22Rv1 (cell line): ENCODE measurements around the gene WDR55.
"Not testable (repeated sequence)": the region's sequence is repeated elsewhere in the genome, so short reads cannot be mapped to it uniquely, and the experiment has no call there.

Source experiments
- H3K27ac ChIP-seq: fragments of 450-650 bp; 2 replicates; pipeline ENCODE4 v1.5.1; 2017
- CTCF ChIP-seq: fragments of 450-650 bp; IDR thresholded peaks from 2 replicates; pipeline ENCODE4 v1.5.1; 2017; ENCODE audit warnings: mild to moderate bottlenecking
- ZFX ChIP-seq: fragments of 450-650 bp; IDR thresholded peaks from 2 replicates; pipeline ENCODE4 v1.6.1; 2017; ENCODE audit warnings: antibody characterized with exemption, borderline replicate concordance

Gene WDR55

GRCh38 chr5:140664359-140665119 is at the start of gene WDR55:
Gene WDR55 (plus strand): TSS chr5:140664904. CDS start chr5:140664913, 9 bp downstream.
- TF ChIP-seq CTCF (no peak), ZFX (no peak)
- peak within 1 kb of the TSS; percentile 96 for H3K27ac ChIP-seq

GRCh38 chr5:140622301-140622700 is 42.4 kb upstream of the WDR55 start:
- no peak for TF ChIP-seq CTCF
- TF ChIP-seq ZFX: no peak

GRCh38 chr5:140623061-140623460 is 41.6 kb upstream of the WDR55 start:
- H3K27ac ChIP-seq: not testable (repeated sequence)

More at GRCh38 chr5:140622301-140622700, 42.4 kb upstream of the WDR55 start:
- no peak overlapping the region for H3K27ac ChIP-seq

GRCh38 chr5:140624886-140625285 is 39.8 kb upstream of the WDR55 start:
- H3K27ac ChIP-seq: not testable (repeated sequence)

GRCh38 chr5:140627972-140628371 is 36.7 kb upstream of the WDR55 start:
- H3K27ac ChIP-seq: no peak overlapping the region
- TF ChIP-seq CTCF (no peak), ZFX (no peak)

GRCh38 chr5:140628711-140629110 is 36.0 kb upstream of the WDR55 start:
- TF ChIP-seq CTCF: no peak
- TF ChIP-seq ZFX: no peak
- no peak overlapping the region for H3K27ac ChIP-seq

- no peak for TF ChIP-seq CTCF
- H3K27ac ChIP-seq: no peak overlapping the region
These were observed 34.2 kb upstream of the WDR55 start for GRCh38 chr5:140630292-140631035.

GRCh38 chr5:140631036-140631417 is 33.7 kb upstream of the WDR55 start:
- H3K27ac ChIP-seq: no peak overlapping the region
- TF ChIP-seq CTCF (no peak), ZFX (no peak)
